Activated gamma-delta T cell treated with anti-CD3 and anti-CD28 coated beads, Interleukin-2, amount 50 U/mL, for 16 hours (primary cell): Measurements from ENCODE around the gene PIK3R1.
"Not testable (repeated sequence)": the region's sequence is repeated elsewhere in the genome, so short reads cannot be mapped to it uniquely, and the experiment has no call there.

Source experiments
- DNase-seq: peaks from one replicate; pipeline ENCODE4 v3.0.0-alpha.2; 2020; ENCODE audit warnings: low read depth

PIK3R1 gene

DNA sequence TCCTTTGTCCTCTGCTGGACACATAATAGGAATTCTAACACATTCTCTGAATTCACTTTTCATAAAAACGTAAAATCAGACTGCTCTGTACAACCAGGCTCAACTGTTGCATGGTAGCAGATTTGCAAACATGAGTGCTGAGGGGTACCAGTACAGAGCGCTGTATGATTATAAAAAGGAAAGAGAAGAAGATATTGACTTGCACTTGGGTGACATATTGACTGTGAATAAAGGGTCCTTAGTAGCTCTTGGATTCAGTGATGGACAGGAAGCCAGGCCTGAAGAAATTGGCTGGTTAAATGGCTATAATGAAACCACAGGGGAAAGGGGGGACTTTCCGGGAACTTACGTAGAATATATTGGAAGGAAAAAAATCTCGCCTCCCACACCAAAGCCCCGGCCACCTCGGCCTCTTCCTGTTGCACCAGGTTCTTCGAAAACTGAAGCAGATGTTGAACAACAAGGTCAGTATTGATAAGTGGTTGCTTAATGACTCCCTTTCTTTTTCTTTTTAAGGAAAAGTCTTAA is 11.1 kb downstream of the PIK3R1 start:
- DNase-seq = no peak

DNA sequence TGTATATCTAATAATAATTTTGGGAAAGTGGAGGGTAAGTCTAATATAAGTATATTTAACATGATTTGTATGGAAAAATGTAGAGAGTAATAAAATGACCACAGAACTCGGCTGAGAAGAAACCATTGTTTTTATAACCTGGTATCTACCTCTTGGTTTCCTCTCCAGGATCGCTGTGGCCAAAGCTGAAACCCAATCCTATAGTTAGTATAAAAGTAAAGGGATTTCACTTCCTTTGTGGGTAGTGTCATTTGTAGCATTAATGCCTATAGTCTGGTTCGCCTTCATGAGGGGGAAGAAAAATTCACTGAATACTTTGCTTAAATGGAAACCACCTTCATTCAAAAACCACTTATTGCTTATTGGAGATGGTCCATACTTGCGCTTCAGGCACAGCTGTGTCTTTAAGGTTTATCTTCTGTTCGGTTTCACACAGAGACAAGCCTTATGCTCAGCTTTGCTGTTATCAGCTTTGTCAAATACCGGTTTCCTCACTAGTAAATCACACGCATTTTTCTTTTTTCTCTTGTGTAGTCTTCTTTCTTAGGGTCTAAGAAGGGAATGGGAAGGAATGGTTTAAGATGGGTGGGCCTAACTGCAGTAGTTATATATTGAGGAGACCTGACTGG is 12.1 kb downstream of the PIK3R1 start:
- no peak for DNase-seq

DNA sequence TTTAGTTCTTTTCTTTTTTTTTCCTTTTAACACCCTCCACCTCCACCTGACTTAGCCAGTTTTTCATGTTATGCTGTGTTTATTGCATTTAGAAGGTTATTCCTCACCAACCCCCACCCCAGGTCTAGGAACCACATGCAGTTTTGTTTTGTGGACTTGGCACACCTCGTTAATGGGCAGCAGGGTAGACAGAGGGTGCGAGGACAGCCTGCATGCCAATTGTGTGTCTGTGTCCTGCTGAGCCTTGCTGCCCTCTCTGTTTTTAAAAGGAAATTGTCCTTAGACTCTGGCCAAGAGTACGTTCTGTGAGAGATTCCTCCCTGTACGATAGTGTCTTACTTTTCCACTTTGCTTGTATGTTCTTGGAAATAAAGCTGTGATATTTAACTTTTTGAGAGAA is 13.9 kb downstream of the PIK3R1 start:
- no peak for DNase-seq

DNA sequence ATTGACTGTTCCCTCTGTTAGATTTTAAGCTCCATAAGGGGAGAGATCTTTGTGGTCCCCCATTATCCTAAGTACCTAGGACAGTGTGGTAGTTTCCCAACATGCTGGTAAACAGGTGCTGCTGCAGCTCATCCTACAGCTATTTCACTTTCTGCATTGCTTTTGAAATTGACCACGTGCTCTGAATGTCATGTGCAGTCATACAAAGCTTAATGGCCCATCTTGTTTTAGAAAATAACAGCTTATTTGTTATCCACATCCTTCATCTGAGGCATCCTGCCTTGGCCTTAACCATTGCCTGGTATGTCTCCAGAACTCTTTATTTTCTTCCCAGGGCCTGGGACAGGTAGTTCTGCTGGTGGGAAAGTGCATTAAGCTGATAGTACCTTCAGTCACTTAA is 14.7 kb downstream of the PIK3R1 start:
- DNase-seq = no peak

DNA sequence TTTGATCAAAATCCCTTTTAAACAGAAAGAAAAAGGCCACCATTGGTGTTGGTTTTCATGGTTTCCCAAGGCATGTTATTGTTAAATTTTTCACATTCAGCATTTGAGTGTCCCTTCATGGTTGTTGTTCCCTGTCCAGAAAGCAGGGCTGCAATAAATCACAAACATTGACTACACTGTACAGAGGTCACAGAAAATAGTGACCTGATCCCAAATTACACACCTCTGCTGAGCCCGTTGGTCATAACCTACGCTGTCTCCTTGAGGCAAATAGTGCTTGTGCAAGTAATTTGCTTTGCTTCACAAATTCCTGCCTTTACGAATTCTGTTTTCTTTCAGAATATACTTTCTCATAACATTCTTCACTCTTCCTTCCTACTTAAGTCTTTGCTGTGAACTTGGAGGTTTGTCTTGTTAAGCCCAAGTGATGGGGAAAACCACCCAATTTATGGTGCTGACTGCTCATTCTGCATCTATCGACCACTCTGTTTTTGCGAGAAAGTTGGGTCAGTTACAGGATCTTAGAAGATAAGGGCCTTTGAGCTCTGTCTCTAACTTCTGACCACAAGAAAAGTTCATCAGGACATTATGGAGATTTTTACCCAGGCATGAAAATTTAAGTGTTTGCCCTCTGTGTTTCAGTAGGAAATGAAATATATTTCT is 16.0 kb downstream of the PIK3R1 start:
- DNase-seq = no peak

DNA sequence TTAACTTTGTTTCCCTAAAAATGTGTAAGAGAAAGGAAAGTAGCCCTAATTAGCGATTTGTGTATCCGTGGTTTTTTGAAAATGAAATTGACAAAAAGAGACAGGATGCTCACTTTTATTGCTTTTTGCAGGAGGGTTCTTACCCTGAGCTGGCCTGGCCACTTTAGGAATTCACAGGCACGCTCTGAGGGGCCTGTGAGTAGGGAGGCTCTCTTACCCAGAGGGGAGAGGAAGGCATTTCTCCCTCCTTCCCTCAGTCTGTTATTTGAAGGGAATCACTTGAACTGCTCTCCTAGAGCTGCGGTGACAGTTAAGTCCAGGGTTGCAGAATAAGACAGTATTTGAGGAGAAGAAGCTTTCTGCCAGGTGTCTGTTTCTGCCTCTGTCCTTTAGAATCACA is 16.7 kb downstream of the PIK3R1 start:
- DNase-seq = no peak

DNA sequence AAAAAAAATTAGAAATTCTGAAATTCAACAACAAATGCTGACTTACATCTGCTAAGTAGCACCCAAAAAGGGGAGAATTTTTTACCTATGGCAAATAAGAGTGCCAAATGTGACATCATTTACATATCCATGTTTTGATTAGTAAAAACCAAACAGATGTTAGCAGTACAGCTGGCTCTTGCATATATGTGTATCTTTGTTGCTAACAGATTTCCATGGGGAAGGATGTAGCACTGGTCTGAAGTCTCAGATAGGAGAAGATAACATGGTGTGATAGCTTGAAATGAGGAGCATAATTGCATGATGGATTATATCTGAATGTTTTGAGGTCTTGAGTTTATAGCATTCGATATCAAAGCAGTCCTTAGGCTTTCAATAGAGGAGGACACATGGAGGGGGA is 17.5 kb downstream of the PIK3R1 start:
- DNase-seq = no peak

DNA sequence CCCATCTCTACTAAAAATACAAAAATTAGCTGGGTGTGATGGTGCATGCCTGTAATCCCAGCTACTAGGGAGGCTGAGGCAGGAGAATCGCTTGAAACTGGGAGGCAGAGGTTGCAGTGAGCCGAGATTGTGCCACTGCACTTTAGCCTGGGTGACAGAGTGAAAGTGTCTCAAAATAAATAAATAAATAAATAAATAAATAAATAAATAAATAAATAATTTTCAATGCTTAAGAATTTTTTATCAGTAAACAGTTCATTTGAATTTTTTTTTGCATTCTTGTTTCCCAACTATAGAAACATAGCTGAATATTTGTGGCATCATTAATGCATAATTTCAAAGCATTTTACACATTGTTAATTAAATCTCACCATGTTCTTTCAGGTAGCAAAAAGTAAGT is 19.7 kb downstream of the PIK3R1 start:
- DNase-seq = not testable (repeated sequence)

DNA sequence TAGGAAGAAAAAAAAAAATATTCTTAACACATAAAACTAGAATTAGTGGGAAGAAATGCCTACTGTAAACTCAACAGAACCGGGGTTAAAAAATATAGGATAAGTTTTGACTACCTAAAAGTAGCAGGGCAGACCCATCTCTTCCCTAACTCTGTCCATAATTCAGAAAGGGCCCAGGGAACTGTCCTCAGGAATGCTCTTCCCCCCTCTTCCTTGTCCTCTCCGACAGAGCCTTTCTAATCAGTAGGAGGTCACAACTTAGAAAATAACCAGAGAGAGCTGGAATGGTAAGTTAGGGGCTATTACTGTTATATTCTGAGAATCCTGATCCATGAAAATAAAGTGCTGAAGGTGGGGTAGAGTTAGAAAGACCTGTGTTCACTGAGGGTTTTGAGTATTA is 22.2 kb downstream of the PIK3R1 start:
- DNase-seq = no peak

DNA sequence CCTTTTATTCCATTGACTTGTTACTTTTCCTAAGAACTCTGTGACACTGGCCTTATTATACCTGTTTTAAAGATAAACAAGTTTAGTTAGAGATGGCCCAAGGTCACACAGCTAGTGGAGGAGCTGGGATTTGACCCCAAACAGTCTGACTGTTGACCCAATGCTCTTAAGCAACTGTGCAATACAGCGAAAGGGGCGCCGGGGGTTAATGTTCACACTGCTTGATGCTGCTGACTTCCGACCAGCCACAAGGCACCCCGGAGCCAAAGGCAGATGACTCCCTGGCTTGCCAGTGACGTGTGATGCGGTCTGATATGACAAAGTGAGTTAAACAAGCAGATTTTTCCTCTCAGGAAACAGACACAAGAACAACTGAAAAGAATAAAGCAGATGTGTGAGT is 23.9 kb downstream of the PIK3R1 start:
- peak; percentile 70 for DNase-seq

DNA sequence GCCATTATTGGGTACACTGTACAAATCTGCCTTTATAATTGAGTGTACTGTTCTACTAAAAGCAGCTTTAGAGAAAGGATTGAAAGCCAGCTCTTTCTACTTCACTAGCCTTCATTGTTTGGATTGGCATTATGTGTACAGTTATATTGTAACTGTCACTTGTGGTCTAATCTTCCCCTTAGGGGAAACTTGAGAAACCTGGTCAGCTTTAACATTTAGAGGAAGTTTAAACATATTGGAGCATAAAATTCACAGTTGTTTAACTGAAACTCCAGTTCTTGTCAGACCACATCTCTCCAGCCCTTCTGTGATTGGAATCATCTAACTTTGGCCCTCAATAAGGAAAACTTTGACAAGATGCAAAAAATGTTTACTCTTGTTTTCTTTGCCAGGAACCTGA is 24.6 kb downstream of the PIK3R1 start:
- no peak for DNase-seq

DNA sequence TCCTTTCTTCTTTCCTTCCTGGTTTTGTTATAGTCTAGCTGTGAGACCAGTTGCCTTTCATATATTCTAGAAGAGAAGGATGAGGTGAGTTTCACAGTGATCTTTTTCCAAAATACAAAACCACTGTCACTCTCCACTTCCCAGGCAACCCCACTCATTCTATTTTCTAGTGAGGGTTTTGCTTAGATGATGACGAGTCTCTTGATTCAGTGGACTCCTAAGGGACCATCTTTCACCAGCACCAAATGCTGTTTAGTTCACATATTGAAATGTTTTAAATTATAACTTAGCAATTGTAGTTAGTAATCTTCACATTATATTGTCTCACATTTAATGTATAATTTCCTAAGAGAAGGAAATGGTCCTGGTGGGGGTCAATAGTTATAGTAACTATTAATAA is 25.2 kb downstream of the PIK3R1 start:
- no peak for DNase-seq

DNA sequence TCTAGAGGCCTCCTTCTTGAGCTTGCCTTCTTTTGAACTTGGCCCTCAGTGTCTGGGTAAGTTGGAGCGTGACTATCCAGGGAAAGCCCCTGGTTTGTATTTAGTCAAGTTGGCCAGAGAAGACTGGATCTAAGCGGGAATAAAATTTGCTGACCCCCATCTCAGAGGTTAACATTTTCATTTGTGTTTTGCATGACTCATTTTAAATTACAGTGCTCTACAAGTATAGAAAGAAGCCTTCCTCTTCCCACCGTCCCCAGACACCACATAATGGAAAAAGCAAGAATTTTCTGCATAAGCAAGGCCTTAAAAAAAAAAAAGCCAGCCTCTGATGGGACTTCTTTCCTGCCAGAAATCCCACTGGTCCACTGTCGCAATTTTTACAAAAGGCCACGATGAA is 27.2 kb downstream of the PIK3R1 start:
- DNase-seq = no peak

DNA sequence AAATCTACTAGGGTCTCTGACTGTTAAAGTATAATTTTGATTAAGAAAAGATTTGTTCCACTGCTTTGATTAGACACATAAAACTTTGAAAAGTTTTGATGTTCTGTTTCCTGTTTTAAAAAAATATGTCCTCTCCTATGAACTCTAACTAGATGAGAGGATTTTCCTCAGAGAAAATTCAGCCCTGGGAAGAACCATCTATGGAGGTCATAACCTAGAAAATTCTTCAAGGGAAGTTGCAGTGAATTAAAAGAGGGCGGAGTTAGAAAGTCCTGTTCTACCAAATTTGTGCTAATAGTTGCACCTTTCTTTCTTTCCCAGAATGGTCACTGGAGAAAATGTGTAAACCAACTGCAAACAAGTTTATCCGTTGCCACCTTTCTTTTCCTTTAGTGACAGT is 27.7 kb downstream of the PIK3R1 start:
- no peak for DNase-seq

DNA sequence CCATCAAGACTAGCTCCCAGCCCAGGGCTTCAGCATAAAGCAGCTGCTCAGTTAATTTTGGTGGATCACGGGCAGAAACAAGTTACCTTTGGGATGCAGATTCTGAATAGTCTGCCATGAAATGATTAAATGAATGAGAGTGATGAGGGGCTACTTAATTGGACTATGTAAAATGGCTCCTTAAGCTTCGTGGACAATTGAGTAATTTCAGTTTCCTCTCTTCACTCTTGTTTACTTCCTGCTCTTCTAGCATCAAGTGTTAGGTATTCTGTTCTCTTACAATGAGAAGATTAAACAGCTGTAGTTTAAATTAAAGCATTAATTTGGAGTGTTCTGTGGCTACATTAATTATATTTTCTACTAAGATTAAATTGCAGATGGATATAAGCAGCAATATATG is 28.1 kb downstream of the PIK3R1 start:
- no peak for DNase-seq

DNA sequence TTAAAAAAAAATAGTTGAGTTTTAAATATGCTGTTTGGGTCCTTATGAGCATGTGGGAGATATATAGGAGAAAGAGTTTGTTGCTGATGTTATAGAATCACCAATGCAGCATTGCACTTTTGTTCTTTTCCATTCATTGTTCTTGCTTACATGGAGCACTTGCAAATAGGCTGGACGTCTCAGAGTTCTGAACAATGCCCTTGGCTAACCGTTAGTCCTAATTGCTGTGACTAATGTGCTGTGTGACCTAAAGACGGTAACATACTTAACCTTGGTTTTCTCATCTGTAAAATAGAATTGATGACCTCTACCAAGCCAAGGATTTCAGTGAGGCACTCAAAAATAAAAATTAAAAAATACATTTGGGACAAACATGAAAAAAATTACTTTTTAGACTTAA is 29.8 kb downstream of the PIK3R1 start:
- no peak for DNase-seq

DNA sequence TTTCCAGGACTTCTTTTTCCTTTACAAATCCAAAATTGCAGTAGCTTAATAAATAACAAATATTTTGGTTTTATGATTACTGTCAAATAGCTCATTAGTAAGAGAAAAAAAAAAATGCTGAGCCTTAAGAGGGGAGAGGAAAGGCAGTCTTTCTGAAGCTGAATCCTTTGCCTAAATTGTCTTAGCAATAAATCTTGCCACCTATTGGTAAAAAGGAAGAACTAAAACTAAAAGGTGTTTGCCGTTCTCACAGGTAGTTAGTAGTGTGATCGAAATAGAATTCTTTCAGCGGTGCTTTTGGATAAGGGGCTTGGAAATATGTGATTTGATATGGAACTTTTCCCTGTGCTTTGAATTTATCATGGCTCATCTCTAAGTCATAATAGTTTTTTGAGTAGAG is 31.2 kb downstream of the PIK3R1 start:
- DNase-seq = no peak

DNA sequence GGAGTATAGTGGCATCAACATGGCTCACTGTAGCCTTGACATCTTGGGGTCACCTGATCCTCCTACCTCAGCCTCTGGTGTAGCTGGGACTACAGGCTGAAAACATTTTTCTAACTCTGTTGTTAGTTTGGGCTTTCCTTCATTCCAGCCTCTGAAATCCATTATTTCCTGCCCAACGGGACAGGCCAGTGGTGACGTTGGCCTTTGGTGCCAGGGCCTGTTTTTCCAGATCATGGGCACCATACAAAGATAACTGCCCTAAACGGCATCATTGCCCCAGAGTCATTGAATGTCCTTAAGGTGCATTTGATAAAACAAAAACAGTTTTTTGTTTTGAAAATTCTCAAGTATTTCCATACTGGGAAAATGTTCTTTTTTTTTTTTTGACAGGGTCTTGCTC is 32.1 kb downstream of the PIK3R1 start:
- no peak for DNase-seq

DNA sequence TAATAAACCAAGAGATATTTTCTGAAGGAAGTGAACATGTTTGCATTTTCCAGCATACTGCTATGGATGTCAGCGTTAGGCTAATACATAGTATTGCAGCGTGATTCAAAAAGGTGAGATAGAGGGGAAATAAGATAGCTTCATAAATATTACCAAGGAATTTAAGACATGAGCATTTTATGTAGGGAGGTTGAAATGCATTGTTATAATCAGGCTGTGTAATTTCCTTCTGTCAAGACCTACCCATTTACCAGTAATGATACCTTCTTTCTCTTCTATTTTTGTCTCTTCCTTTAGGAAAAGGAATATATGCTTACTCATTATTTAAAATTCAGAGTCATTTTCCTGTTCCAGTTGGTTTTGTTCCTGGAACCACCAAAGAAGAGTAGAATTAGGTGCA is 33.3 kb downstream of the PIK3R1 start:
- no peak for DNase-seq

DNA sequence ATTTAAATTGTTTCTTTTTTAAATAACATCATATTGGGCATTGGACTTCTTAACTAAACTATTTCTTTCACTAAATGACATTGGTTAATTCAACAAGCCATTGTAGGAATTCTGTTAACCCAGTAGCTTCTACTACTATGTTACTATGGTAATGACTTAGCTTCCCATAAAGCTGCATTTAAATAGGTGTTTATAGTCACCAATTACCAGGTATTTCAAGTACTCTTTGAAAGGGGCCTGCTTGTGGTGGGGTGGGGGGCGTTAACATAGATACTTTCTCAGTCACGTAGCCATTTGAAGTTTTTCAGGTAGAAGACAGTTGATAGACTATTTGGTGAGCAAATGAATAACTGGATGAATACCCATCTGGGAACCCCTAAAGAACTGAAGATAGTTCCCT is 34.0 kb downstream of the PIK3R1 start:
- no peak for DNase-seq

DNA sequence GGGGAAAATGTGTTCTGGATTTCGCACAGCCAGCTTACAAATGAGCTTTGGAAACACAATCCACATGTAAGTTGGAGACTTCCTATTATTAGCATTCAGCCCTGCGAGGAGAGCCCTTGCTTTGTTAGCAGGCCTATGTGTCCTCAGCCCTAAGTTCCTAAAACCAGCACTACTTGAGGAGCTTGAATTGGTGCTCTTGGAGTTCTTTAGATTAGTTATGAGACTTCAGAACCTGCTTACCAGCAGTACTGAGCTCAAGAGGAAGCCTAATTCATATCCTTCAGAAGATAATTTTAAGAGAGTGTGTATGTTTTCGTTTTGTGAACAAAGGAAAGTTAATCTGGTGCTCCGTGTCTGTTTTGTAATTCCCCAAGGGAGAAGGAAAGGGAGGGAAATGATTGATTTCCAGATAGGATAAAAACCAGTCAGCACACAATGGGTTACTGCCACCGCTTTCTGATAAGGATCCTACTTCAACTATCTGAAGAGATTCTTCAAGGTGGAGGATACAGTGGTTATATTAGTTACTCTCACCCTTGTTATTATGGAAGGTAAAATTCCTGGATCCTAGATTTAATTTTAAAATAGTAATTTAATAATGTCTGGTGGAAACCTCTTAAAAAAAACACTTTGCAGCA is 35.2 kb downstream of the PIK3R1 start:
- no peak for DNase-seq

DNA sequence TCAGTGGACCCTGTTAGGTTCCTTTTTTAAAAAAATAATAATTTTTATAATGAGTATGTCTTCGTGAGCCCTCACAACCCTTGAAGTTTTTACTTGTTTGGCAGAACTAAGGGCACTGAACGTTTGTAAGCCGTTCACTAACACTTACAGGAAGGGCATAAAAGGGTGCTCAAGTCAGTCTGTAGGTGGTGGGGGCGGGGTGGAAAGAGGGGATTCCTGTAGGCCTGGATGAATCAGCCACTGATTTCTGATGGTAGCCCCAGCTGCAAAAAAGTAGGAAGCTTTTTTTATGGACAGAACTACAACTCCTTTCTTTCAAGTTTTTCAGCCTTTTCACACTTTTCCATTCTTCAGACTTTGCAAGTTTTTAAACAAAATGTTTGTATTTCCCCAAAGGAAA is 35.8 kb downstream of the PIK3R1 start:
- peak; percentile 54 for DNase-seq

DNA sequence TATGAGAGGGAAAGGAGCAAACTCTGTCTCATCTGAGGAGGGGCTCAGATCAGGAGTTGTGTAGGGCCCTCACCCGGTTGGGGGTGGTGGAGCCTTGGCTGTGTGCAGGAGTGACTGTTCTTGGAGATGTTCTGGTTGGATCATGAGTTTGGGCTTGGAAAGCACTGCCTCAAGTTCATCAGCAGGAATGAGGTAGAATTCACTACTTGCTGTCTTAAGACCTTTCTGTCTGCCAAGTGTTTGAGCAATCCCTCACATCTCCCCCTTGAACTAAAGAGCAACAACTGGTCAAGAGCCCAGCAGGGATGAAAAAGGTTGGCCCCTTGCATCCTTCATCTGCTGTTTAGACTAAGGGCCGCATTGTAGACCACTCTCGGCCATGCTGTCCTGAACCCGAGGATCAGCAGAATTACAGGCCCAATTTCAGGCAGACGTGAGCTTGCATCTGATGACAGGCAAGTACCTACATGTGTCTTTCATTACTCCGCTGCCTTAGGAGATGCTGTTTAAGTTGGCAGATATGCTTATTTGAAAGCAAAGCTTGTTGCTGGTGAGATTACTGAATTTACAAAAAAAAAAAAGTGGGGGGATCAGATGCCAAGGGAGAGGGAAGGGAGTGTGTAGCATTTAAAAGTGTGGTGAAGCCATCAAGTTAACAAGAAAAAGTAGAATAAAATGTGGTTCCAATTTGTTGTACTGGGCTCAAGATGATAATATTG is 36.4 kb downstream of the PIK3R1 start:
- no peak for DNase-seq
